GM18909 (cell line): ENCODE results near the gene CFAP299.

Experiments used
- ATAC-seq: cut with Tn5 transposase; IDR thresholded peaks from one replicate; pipeline ENCODE4 v1.9.1; 2021; ENCODE audit warnings: mild to moderate bottlenecking; ENCODE audit not compliant: unreplicated experiment, poor library complexity

Gene CFAP299

GRCh38 chr4:80386281-80386886 is 50.9 kb downstream of the CFAP299 start:
- no peak for ATAC-seq

DNA sequence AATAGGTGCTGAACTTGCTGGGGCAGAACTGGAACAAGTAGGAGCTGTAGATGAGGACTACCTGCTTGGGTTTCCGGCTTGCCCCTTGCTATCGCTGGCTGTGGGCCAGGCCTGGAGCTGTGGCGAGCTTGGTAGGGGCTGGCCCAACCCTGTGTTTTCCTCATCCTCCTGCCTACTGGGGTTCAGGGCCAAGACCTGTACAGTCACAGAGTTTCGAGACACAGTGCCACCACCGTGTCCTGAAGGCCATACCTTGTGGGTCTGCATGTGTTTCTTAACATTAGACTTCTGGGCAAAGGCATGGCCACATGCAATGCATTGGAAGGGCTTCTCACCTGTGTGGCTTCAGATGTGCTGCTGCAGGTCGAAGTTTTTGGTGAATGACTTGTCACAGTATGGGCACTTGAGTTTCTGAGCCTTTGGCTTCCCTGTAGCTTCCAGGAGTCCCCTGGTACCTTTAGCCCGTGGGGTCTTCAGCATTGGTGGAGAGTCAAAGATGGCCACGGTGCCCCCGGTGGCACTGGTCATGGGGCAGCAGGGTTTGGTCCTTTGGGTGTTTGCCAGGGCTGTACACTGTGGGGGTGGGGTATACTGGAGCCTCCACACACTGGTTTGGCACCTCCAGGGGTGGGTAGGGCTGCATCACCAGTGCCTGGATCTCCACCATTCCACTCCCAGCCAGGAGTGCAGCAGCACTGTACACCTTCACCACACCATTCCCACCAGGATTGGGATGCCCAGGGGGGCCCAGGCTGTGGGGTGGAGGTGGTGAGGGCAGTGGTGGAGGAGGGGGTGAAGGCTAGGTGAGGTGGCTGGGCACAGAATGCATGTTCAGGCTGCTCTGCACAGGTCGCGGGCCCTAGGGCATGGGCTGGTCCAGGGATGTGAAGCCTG is 52.1 kb downstream of the CFAP299 start:
- ATAC-seq: no peak

DNA sequence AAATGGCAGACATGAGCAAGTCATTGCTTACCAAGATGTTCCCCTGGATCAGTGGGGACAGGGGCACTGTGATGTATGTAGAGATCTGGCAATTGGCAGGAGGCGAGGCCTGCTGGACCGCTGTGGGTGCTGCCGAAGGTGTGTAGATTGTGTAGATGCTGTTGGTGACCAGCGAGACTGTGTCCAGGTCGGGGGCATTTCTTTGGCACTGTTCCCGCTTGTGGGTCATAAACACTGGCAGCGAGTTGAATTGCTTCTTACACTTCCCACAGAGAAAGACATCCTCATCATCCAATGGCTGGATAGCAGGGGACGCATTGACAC is 52.7 kb downstream of the CFAP299 start:
- no peak for ATAC-seq

DNA sequence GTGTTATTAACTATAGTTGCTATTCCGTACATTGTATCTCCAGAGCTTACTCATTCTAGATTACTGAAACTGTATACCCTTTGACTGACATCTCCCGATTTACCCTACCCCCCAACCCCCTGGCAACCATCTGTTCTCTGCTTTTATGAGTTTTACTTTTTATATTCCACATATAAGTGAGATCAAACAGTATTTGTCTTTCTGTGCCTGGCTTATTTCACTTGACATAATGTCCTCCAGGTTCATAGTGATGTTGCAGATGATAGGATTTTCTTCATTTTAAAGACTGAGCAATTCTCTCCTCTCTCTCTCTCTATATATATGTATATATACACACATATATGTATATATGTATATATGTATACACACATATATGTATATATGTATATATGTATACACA is 54.6 kb downstream of the CFAP299 start:
- no peak for ATAC-seq

GRCh38 chr4:80393246-80393969 is 57.9 kb downstream of the CFAP299 start:
- ATAC-seq: peak; percentile 61

- ATAC-seq: peak; percentile 8
Observed at GRCh38 chr4:80393970-80394250, 58.4 kb downstream of the CFAP299 start.

GRCh38 chr4:80407246-80407645 is 71.7 kb downstream of the CFAP299 start:
- no peak for ATAC-seq

GRCh38 chr4:80409809-80410208 is 74.3 kb downstream of the CFAP299 start:
- ATAC-seq: no peak

- ATAC-seq: no peak
Observed at GRCh38 chr4:80412322-80412721, 76.8 kb downstream of the CFAP299 start.

- no peak for ATAC-seq
Observed at GRCh38 chr4:80413086-80413485, 77.6 kb downstream of the CFAP299 start.

- ATAC-seq: no peak
Observed at GRCh38 chr4:80417019-80417418, 81.5 kb downstream of the CFAP299 start.

GRCh38 chr4:80419946-80420345 is 84.4 kb downstream of the CFAP299 start:
- no peak for ATAC-seq

DNA sequence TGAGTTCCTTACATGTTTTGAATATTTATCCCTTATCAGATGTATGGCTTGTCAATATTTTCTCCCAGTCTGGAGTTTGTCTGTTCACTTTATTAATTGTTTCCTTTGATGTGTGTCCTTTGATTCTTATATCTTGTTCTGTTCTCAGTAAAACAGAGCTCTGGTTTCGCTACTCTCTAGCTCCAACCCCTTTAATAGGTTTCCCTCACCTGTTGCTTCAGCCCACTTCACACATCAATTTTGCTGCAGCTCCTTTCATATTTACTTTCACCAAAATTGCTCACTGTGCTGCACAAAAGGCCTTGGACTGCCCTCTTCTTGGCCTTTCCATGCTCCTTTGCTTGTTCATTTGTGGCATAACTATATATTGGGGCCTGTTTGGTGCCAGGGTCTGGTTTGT is 85.1 kb downstream of the CFAP299 start:
- no peak for ATAC-seq

- no peak for ATAC-seq
Observed at GRCh38 chr4:80422727-80423404, 87.3 kb downstream of the CFAP299 start.

- no peak for ATAC-seq
Observed at GRCh38 chr4:80423553-80424224, 88.2 kb downstream of the CFAP299 start.

DNA sequence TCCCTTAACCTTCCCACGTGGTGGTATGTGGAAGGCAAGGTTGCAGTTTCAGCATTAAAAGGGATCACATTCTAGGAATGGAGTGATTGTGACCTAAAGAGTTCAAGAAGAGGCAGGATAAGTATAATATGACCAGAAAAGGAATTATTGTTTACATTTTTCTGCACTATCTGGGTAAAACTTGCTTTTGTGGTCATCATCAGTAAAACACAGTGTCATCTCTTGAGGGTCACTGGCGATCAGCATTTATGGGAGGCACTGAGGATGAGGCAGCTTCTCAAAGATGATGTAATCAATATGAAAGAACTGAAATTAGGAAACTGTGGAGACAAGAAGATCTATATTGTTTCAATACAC is 88.7 kb downstream of the CFAP299 start:
- ATAC-seq: no peak

DNA sequence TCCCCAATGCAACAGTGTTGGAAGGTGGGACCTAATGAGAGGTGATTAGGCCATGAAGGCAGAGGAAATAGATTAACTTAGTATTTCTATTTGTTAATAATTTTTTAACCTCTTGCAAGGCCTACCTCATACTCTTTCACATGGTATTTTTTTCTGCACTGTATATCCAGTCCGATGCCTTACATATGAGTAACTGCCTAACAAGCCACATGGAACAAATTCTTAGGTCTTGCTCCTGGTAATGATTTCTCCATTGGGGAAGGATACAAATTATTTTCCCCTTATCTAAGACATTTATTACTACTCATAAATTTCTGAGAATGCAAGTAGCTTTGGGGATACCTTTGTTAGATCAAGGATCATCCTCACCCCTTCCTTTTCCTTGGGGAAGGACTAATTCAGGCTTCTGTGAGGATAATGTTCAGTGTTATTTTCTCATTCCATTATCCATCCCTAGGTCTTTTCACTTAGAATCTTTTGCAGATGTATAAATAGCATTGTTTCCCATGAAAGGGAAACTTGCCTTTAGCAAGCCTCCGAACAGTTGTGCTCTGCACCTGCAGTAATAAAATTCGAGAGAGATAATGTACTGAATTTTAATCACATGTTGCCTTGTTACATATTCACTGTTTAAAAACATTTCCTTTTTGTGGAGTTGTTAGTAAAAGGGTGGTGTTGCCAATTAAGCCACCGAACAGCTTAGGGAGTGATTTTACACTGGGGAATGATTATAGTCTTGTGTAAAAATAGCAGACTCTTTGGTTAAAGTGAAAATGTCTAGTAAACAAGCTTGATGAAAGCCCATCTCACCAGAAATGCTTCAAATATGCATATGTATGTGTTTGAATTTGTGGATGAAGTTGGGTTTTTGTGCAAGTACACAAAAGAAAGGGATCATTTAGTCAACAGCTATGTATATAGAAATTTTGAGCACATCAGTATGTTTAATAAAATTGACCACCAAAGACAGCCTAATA is 89.9 kb downstream of the CFAP299 start:
- ATAC-seq: no peak

- no peak for ATAC-seq
Observed at GRCh38 chr4:80431203-80431965, 95.9 kb downstream of the CFAP299 start.

DNA sequence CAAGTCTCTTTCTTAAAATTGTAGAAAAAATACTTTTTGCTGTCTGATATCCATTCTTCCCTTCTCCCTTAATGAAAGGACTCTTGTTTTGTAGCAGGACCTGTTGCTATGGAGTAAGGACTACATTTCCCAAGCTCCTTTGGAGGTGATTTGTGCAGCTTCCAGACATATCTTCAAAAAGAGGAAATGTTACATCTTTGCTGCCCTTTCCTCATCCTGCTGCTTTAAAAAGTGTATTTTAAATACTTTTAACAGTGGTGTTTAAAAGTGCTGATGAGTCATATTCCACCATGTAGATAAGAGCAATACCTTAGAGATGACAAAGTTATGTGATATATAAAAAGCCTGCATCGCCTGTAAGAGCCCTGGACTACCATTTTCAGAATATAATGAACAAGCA is 98.7 kb downstream of the CFAP299 start:
- no peak for ATAC-seq
